Activated CD4-positive, alpha-beta T cell treated with anti-CD3 and anti-CD28 coated beads for 24 hours (primary cell): Measurements from ENCODE around the gene ATXN7L3.

Experiments used
- DNase-seq, 2 donors: peaks; one replicate each; pipeline ENCODE4 v3.0.0-alpha.2; 2020; ENCODE audit warnings: low read depth in 2 of 2

The ATXN7L3 gene

GRCh38 chr17:44200478-44201155 lies 933 bp upstream of the ATXN7L3 start:
- no peak for DNase-seq

- no peak for DNase-seq
Observed at GRCh38 chr17:44198721-44199552, 747 bp downstream of the ATXN7L3 start.

GRCh38 chr17:44197980-44198720 lies 1.5 kb downstream of the ATXN7L3 start:
- DNase-seq, result no peak

- DNase-seq, result no peak
Observed at GRCh38 chr17:44197107-44197506, 2.6 kb downstream of the ATXN7L3 start.

- no peak for DNase-seq
Observed at GRCh38 chr17:44193326-44194084, 6.2 kb downstream of the ATXN7L3 start.

- DNase-seq, result no peak
Observed at GRCh38 chr17:44192750-44193149, 6.9 kb downstream of the ATXN7L3 start.

GRCh38 chr17:44191941-44192496 lies 7.7 kb downstream of the ATXN7L3 start:
- DNase-seq, result no peak

GRCh38 chr17:44191369-44191768 lies 8.3 kb downstream of the ATXN7L3 start:
- no peak for DNase-seq

- DNase-seq, result no peak
Observed at GRCh38 chr17:44190481-44190880, 9.2 kb downstream of the ATXN7L3 start.

- DNase-seq, result no peak
Observed at GRCh38 chr17:44188576-44189403, 10.9 kb downstream of the ATXN7L3 start.

GRCh38 chr17:44187131-44187899 lies 12.4 kb downstream of the ATXN7L3 start:
- DNase-seq, result peak in 1 of 2 donors; percentile 71

GRCh38 chr17:44186307-44187130 lies 13.2 kb downstream of the ATXN7L3 start, which contains the start of gene TMUB2:
Gene TMUB2 (plus strand): TSS chr17:44186972. CDS start chr17:44187709, 737 bp downstream.
- DNase-seq, result peak; percentile 100

GRCh38 chr17:44184212-44184810 lies 15.4 kb downstream of the ATXN7L3 start:
- no peak for DNase-seq

GRCh38 chr17:44183024-44183423 lies 16.7 kb downstream of the ATXN7L3 start:
- DNase-seq, result no peak

GRCh38 chr17:44178133-44178532 lies 21.6 kb downstream of the ATXN7L3 start:
- DNase-seq, result no peak

GRCh38 chr17:44177640-44178039 lies 22.0 kb downstream of the ATXN7L3 start:
- DNase-seq, result no peak

GRCh38 chr17:44176671-44177501 lies 22.8 kb downstream of the ATXN7L3 start:
- no peak for DNase-seq
